SK-N-SH (cell line): Measurements from ENCODE around the gene CPA1.

Source experiments
- CHD2 ChIP-seq: fragments of 150-350 bp; IDR thresholded peaks from 2 replicates; pipeline ENCODE4 v1.6.1; 2018; ENCODE audit warnings: low read length; ENCODE audit not compliant: partially characterized antibody
- CTCF ChIP-seq: fragments of 200-600 bp; sonication (generic); IDR thresholded peaks from 2 replicates; pipeline ENCODE4 v1.6.1; 2017; ENCODE audit warnings: antibody characterized with exemption, mild to moderate bottlenecking, moderate library complexity
- EP300 ChIP-seq, 2 experiments: IDR thresholded peaks; 2 replicates each; pipeline versions ENCODE4 v1.4.0 to v1.6.1; 2012; ENCODE audit warnings: borderline replicate concordance in 1 of 2, low read depth in 1 of 2, low read length in 1 of 2
- FOXM1 ChIP-seq: IDR thresholded peaks from 2 replicates; pipeline ENCODE4 v1.4.0; 2012; ENCODE audit warnings: low read depth, mild to moderate bottlenecking
- GABPA ChIP-seq: IDR thresholded peaks from 2 replicates; pipeline ENCODE4 v1.4.0; 2012; ENCODE audit warnings: low read depth, mild to moderate bottlenecking
- MEF2A ChIP-seq: IDR thresholded peaks from 2 replicates; pipeline ENCODE4 v1.4.0; 2012; ENCODE audit warnings: low read depth, borderline replicate concordance
- NRF1 ChIP-seq: IDR thresholded peaks from 2 replicates; pipeline ENCODE4 v1.6.1; 2012; ENCODE audit warnings: low read depth, mild to moderate bottlenecking, low read length
- POLR2AphosphoS5 ChIP-seq: IDR thresholded peaks from 2 replicates; pipeline ENCODE4 v1.6.1; 2012; ENCODE audit warnings: low read depth, low read length
- RCOR1 ChIP-seq: fragments of 150-350 bp; IDR thresholded peaks from 2 replicates; pipeline ENCODE4 v1.6.1; 2017; ENCODE audit warnings: antibody characterized with exemption, low read length
- REST ChIP-seq: IDR thresholded peaks from 2 replicates; pipeline ENCODE4 v1.6.1; 2012; ENCODE audit warnings: mild to moderate bottlenecking, low read depth, low read length, moderate library complexity
- SMC3 ChIP-seq: IDR thresholded peaks from 2 replicates; pipeline ENCODE4 v1.6.1; 2012; ENCODE audit warnings: low read depth, low read length, improper control_type of control experiment
- YY1 ChIP-seq: IDR thresholded peaks from 2 replicates; pipeline ENCODE4 v1.4.0; 2012; ENCODE audit warnings: low read depth, mild to moderate bottlenecking

- TF ChIP-seq MEF2A: no peak
- no peak for TF ChIP-seq YY1
- no peak for TF ChIP-seq SMC3
- no peak for TF ChIP-seq CHD2
- TF ChIP-seq CTCF: no peak
- no peak for TF ChIP-seq GABPA
- TF ChIP-seq POLR2AphosphoS5: no peak
- TF ChIP-seq EP300 (IDR thresholded peaks at IDR 0.05; ENCODE audit: borderline replicate concordance in 1 of 2, low read depth in 1 of 2, low read length in 1 of 2): no peak
- TF ChIP-seq RCOR1: no peak
- no peak for TF ChIP-seq REST
- TF ChIP-seq FOXM1: no peak
- no peak for TF ChIP-seq NRF1
These were observed 36.9 kb downstream of the CPA1 start for GRCh38 chr7:130417213-130417612.
